Measurements from ENCODE around the gene PPFIA1.
"Not testable (repeated sequence)": the region's sequence is repeated elsewhere in the genome, so short reads cannot be mapped to it uniquely, and the experiment has no call there.

- not testable (repeated sequence) for TF ChIP-seq CTCF (IDR thresholded peaks at IDR 0.05; ENCODE audit: insufficient read depth, low read length, poor library complexity, severe bottlenecking); EZH2phosphoT487 (conservative IDR thresholded peaks at IDR 0.05; ENCODE audit: low read length)
Measured at GRCh38 chr11:70295166-70295565, 24.7 kb downstream of the PPFIA1 start.
